ENCODE results near the gene PSMG1.

DNA sequence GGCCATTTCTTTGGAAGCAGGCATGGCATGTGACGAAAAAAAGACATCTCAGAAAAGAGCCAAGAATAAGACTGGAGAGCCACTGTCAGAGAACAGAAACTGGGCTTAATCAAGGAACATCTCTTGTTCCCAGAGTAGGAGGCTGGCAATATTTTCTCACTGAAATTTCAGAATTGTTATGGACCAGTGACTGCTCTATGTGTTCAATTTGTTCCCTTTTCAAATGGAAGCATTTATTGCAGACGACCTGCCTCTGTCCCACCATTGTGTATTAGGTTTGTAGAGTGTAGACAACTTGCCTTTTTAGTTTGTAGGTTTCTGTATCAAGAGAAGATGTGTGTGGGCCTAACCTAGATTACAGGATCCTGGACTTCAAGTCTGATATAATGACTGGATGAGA, 18.7 kb downstream of the PSMG1 start:
- TF ChIP-seq, protein P1, sequence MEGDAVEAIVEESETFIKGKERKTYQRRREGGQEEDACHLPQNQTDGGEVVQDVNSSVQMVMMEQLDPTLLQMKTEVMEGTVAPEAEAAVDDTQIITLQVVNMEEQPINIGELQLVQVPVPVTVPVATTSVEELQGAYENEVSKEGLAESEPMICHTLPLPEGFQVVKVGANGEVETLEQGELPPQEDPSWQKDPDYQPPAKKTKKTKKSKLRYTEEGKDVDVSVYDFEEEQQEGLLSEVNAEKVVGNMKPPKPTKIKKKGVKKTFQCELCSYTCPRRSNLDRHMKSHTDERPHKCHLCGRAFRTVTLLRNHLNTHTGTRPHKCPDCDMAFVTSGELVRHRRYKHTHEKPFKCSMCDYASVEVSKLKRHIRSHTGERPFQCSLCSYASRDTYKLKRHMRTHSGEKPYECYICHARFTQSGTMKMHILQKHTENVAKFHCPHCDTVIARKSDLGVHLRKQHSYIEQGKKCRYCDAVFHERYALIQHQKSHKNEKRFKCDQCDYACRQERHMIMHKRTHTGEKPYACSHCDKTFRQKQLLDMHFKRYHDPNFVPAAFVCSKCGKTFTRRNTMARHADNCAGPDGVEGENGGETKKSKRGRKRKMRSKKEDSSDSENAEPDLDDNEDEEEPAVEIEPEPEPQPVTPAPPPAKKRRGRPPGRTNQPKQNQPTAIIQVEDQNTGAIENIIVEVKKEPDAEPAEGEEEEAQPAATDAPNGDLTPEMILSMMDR (IDR thresholded peaks at IDR 0.05), result no peak
- no peak for TF ChIP-seq ZFX (IDR thresholded peaks at IDR 0.05; ENCODE audit: borderline replicate concordance)

All from 22Rv1 (cell line).